Pancreas (tissue), 10 donors: Measurements from ENCODE around the gene GPC5. TPM values are rescaled to one million over a fixed set of nuclear protein-coding genes. Genes with fewer than 3 reads are reported as not detected.

Experiments used
- ATAC-seq, 4 donors: fragments of 200-7000 bp; cut with Tn5 transposase; one replicate each; pipeline versions ENCODE4 v1.8.0 to v1.9.1; 2020; ENCODE audit warnings: mild to moderate bottlenecking in 4 of 4, moderate library complexity in 4 of 4
- DNase-seq, 6 donors: peaks; one replicate each; pipeline ENCODE4 v3.0.0-alpha.2; 2020
- FAIRE-seq: peaks from 2 replicates; lab custom pipeline; 2012; peaks lifted over from hg19 to GRCh38; lab: Jason Lieb, UNC
- H3K27ac ChIP-seq, 4 donors: fragments of 200-600 bp; sonication (generic); 1 replicate in 3 of 4; 2 replicates in 1 of 4; pipeline versions ENCODE4 v1.5.0 to v1.8.0; 2020
- H3K27me3 ChIP-seq, 4 donors: fragments of 200-600 bp; one replicate each; pipeline ENCODE4 v1.8.0; 2021
- H3K36me3 ChIP-seq, 3 donors: fragments of 200-600 bp; sonication (generic) in 1 of 3; one replicate each; pipeline versions ENCODE4 v1.5.0 to v1.8.0; 2020 to 2021
- H3K4me1 ChIP-seq, 3 donors: fragments of 200-600 bp; one replicate each; pipeline ENCODE4 v1.8.0; 2021
- H3K4me3 ChIP-seq, 4 donors: fragments of 200-600 bp; sonication (generic) in 2 of 4; one replicate each; pipeline versions ENCODE4 v1.5.0 to v1.8.0; 2020 to 2021
- H3K9me3 ChIP-seq, 4 donors: fragments of 200-600 bp; one replicate each; pipeline ENCODE4 v1.8.0; 2021
- CTCF ChIP-seq, 4 donors: fragments of 200-600 bp; sonication (generic) in 3 of 4; IDR thresholded peaks; one replicate each; pipeline versions ENCODE4 v1.5.0 to v1.8.0; 2021; ENCODE audit warnings: antibody characterized with exemption in 4 of 4
- WGBS, 2 donors: extraction: QIAGEN DNeasy Blood & Tissue Kit; methylation state at CpG; one replicate each; pipeline ENCODE4 v1.1.7; 2013; 5-methylcytosine and 5-hydroxymethylcytosine counted together
- intact Hi-C, 3 donors: fragments of 100-400 bp; cut with DNase I; formaldehyde crosslinking; loops; one replicate each; pipeline versions ENCODE4 v1.11.1 to v1.14.2; 2022
- polyA plus RNA-seq, 2 donors: library from polyadenylated mRNA; stranded (reverse); fragments of 200-250 nt; gene quantifications; one replicate each; pipeline ENCODE4 v1.2.3, GENCODE V29; 2013
- total RNA-seq, 6 donors: library from RNA; stranded (reverse); fragmentation: NEBNext Ultra II Directional in 4 of 6; extraction: Animal tissue kit (Norgen Biotek cat#: 25700) in 4 of 6; gene quantifications; one replicate each; pipeline versions ENCODE4 v1.2.1 to v1.2.4, GENCODE V29; 2021 to 2023
- donor health status: healthy with polysubstance abuse.
- donor health status: DM: no; HTN: no; CAD: no; lungs with moderate emphysema.
- donor health status: DM: no; HTN: no; CAD: no.
- donor health status: control.
- donor health status: control.
- donor health status: Bipolar disorder and iron deficiency.
- donor health status: DM: yes; HTN: yes; CAD: no.
- donor health status: DM: no; HTN: no; CAD: no.
- donor health status: DM: no; HTN: no; CAD: no.
- donor health status: DM: yes; HTN: yes; CAD: no.

The GPC5 gene
- total and polyA plus RNA-seq, 8 donors, result 0.12 to 0.35 (median 0.35) TPM; not detected in 5

GRCh38 chr13:92622905-92623304 is 1224.5 kb downstream of the GPC5 start:
- ATAC-seq, result no peak
- H3K27me3 ChIP-seq, result no peaks in the 10 kb centered on the region
- no peak overlapping the region for H3K4me3 ChIP-seq
- H3K36me3 ChIP-seq, result no peaks in the 10 kb centered on the region
- FAIRE-seq, result no peak
- TF ChIP-seq CTCF (IDR thresholded peaks at IDR 0.05), result no peak
- WGBS, 2 donors, result 72 to 77% methylated on average over 3 of the region's 3 CpGs
- no peak overlapping the region for H3K27ac ChIP-seq
- DNase-seq, result no peak
- no peaks in the 10 kb centered on the region for H3K9me3 ChIP-seq
- intact Hi-C loops, result no loop called here
- H3K4me1 ChIP-seq, result no peaks in the 10 kb centered on the region

- FAIRE-seq (no peak), DNase-seq (no peak), ATAC-seq (no peak)
- no peak for TF ChIP-seq CTCF (IDR thresholded peaks at IDR 0.05)
- no peaks in the 10 kb centered on the region for H3K4me1 ChIP-seq
- no peaks in the 10 kb centered on the region for H3K27me3 ChIP-seq
- H3K4me3 ChIP-seq, result no peak overlapping the region
- WGBS, 2 donors, result 64 to 75% methylated on average over 4 of the region's 4 CpGs
- H3K9me3 ChIP-seq, result no peaks in the 10 kb centered on the region
- no peaks in the 10 kb centered on the region for H3K36me3 ChIP-seq
- intact Hi-C loops, result no loop called here
- H3K27ac ChIP-seq, result no peak overlapping the region
These were observed 1227.9 kb downstream of the GPC5 start for GRCh38 chr13:92626274-92626673.

- DNase-seq, result no peak
- Histone ChIP-seq H3K27ac (no peak overlapping the region), H3K9me3 (no peaks in the 10 kb centered on the region), H3K27me3 (no peaks in the 10 kb centered on the region), H3K4me3 (no peak overlapping the region), H3K4me1 (no peaks in the 10 kb centered on the region), H3K36me3 (no peaks in the 10 kb centered on the region)
- no peak for TF ChIP-seq CTCF (IDR thresholded peaks at IDR 0.05)
- ATAC-seq, result no peak
- no peak for FAIRE-seq
- intact Hi-C loops, result no loop called here
- 64 to 72% methylated on average over 5 of the region's 5 CpGs for WGBS, 2 donors
These were observed 1242.5 kb downstream of the GPC5 start for GRCh38 chr13:92640936-92641335.

GRCh38 chr13:92649140-92649813 is 1250.9 kb downstream of the GPC5 start:
- no peaks in the 10 kb centered on the region for H3K36me3 ChIP-seq
- no peaks in the 10 kb centered on the region for H3K9me3 ChIP-seq
- DNase-seq (no peak), FAIRE-seq (no peak), ATAC-seq (no peak)
- no peaks in the 10 kb centered on the region for H3K4me1 ChIP-seq
- no peak overlapping the region for H3K27ac ChIP-seq
- no peak for TF ChIP-seq CTCF (IDR thresholded peaks at IDR 0.05)
- intact Hi-C loops, result no loop called here
- no peak overlapping the region for H3K4me3 ChIP-seq
- no peaks in the 10 kb centered on the region for H3K27me3 ChIP-seq

- no peak for FAIRE-seq
- intact Hi-C loops, result no loop called here
- H3K4me3 ChIP-seq, result no peak overlapping the region
- no peaks in the 10 kb centered on the region for H3K27me3 ChIP-seq
- no peak for ATAC-seq
- TF ChIP-seq CTCF (IDR thresholded peaks at IDR 0.05), result no peak
- H3K9me3 ChIP-seq, result no peaks in the 10 kb centered on the region
- DNase-seq, result no peak
- 94 to 98% methylated on average over 1 of the region's 1 CpG for WGBS, 2 donors
- no peaks in the 10 kb centered on the region for H3K36me3 ChIP-seq
- no peak overlapping the region for H3K27ac ChIP-seq
- no peaks in the 10 kb centered on the region for H3K4me1 ChIP-seq
These were observed 1257.7 kb downstream of the GPC5 start for GRCh38 chr13:92656103-92656502.
